ENCODE measurements around the gene PLK1. TPM values are rescaled to one million over a fixed set of nuclear protein-coding genes. Genes with fewer than 3 reads are reported as not detected.

Gene PLK1
- total and polyA plus RNA-seq, 2 of the 13 experiments (the other 11 are each of a cell fraction or from before 2014, with no cell fraction given): 71.5 to 76.3 TPM

DNA sequence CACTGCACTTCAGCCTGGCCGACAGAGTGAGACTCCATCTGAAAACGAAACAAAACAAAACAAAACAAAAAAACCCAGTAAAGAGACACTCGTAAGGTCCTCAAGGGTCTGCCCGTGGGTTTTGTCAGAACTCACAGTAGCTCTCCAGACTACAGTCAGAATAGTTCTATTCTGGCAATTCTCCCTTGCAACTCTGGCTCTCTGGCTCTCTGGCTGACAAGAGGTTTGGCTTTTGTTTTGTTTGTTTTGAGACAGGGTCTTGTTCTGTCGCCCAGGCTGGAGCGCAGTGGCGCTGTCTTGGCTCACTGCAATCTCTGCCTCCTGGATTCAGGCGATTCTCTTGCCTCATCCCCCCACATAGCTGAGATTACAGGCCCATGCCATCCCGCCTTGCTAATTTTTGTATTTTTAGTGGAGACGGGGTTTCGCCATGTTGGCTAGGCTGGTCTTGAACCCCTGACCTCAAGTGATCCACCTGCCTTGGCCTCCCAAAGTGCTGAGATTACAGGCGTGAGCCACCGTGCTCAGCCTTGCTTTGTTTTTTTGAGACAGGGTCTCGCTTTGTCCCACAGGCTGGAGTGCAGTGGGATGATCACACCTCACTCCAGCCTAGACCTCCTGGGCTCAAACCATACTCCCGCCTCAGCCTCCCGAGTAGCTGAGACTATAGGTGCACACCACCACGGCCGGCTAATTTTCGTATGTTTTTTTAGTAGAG is 55.6 kb downstream of the PLK1 start:
- in situ Hi-C loops (cut with HindIII; ENCODE audit: extremely low pct_ligation_motif_present, low pct_unique_long_range_greater_than_20kb): no loop called here
- H3K27me3 ChIP-seq (ENCODE audit: control insufficient read depth in 1 of 2, insufficient read depth in 2 of 2, low read length in 2 of 2): no peaks in the 10 kb centered on the region; a peak in 1 of 5 replicates
- FAIRE-seq (no peak), DNase-seq (ENCODE audit: low spot score) (no peak), ATAC-seq (peak; percentile 8; the same call in 2 of the 3 replicates)
- peaks cover 30% of the 10 kb centered on the region for H3K4me1 ChIP-seq (ENCODE audit: insufficient read depth, low read length)
- H3K79me2 ChIP-seq (ENCODE audit: insufficient read depth, low read length): no peaks in the 10 kb centered on the region
- intact Hi-C loops (cut with micrococcal nuclease; ENCODE audit: unreplicated experiment): loop anchor here (2.0 kb wide), 1 partner anchor 276 kb away; no protein-coding TSS in a partner anchor
- no peak overlapping the region for H3K9ac ChIP-seq (ENCODE audit: insufficient read depth, low read depth, low read length)
- WGBS (ENCODE audit: low lambda C conversion rate): 62% methylated on average over 19 of the region's 19 CpGs
- H2AFZ ChIP-seq (ENCODE audit: low read length): no peak overlapping the region
- POLR2A ChIA-PET: no interaction called here
- H3K27ac ChIP-seq (ENCODE audit: extremely low read length, insufficient read depth, low read length): no peak overlapping the region
- H3K4me2 ChIP-seq (ENCODE audit: low read depth, low read length): peak overlapping the region; percentile 78
- no peaks in the 10 kb centered on the region for H3K9me3 ChIP-seq (ENCODE audit: low read length)
- H3K4me3 ChIP-seq (replicated peaks in 1 of 3; ENCODE audit: insufficient read depth in 1 of 3, low read depth in 2 of 3, low read length in 3 of 3): peak overlapping the region in 1 of 3 experiments; percentile 52; a peak in 1 of 6 replicates
- BruUV-seq (replicated peaks): no TSS peak
- H3K36me3 ChIP-seq (replicated peaks in 1 of 2; ENCODE audit: control insufficient read depth in 1 of 2, insufficient read depth in 2 of 2, low read length in 2 of 2): no peaks in the 10 kb centered on the region
- H4K20me1 ChIP-seq (ENCODE audit: insufficient read depth, low read length): no peaks in the 10 kb centered on the region
- CTCF ChIA-PET (ENCODE audit: low intra/inter-chr PET ratio, low total read pairs): interaction anchor here (1.1 to 2.3 kb wide), 3 partner anchors 276 to 304 kb away, joined by 4 to 15 read pairs (median 12); no protein-coding TSS in a partner anchor
- no peak for TF ChIP-seq IRF2 (CRISPR knock-in tag; IDR thresholded peaks at IDR 0.05)
- 0 out of 2 replicates have a peak, but pooled peaks have one; percentile 30 for TF ChIP-seq ZNF709 (CRISPR knock-in tag; IDR thresholded peaks at IDR 0.05)
- 0 out of 2 replicates have a peak, but pooled peaks have one; percentile 34 for TF ChIP-seq ZNF746 (CRISPR knock-in tag; IDR thresholded peaks at IDR 0.05)
- TF ChIP-seq EED (CRISPR knock-in tag; IDR thresholded peaks at IDR 0.05): 0 out of 2 replicates have a peak, but pooled peaks have one; percentile 15
- TF ChIP-seq ZNF552 (CRISPR knock-in tag; IDR thresholded peaks at IDR 0.05; ENCODE audit: borderline replicate concordance): no peak
- TF ChIP-seq TBX2 (CRISPR knock-in tag; IDR thresholded peaks at IDR 0.05; ENCODE audit: borderline replicate concordance): no peak
- 0 out of 2 replicates have a peak, but pooled peaks have one; percentile 29 for TF ChIP-seq HES4 (CRISPR knock-in tag; IDR thresholded peaks at IDR 0.05; ENCODE audit: borderline replicate concordance)
- no peak for TF ChIP-seq MATR3 (CRISPR knock-in tag; IDR thresholded peaks at IDR 0.05)
- TF ChIP-seq TCF7 (IDR thresholded peaks at IDR 0.05; ENCODE audit: low read depth): no peak
- TF ChIP-seq DZIP1 (CRISPR knock-in tag; IDR thresholded peaks at IDR 0.05): no peak
- TF ChIP-seq ISX (CRISPR knock-in tag; conservative IDR thresholded peaks at IDR 0.05): no peak
- TF ChIP-seq, protein P1, sequence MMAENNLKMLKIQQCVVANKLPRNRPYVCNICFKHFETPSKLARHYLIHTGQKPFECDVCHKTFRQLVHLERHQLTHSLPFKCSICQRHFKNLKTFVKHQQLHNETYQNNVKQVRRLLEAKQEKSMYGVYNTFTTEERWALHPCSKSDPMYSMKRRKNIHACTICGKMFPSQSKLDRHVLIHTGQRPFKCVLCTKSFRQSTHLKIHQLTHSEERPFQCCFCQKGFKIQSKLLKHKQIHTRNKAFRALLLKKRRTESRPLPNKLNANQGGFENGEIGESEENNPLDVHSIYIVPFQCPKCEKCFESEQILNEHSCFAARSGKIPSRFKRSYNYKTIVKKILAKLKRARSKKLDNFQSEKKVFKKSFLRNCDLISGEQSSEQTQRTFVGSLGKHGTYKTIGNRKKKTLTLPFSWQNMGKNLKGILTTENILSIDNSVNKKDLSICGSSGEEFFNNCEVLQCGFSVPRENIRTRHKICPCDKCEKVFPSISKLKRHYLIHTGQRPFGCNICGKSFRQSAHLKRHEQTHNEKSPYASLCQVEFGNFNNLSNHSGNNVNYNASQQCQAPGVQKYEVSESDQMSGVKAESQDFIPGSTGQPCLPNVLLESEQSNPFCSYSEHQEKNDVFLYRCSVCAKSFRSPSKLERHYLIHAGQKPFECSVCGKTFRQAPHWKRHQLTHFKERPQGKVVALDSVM (CRISPR knock-in tag; IDR thresholded peaks at IDR 0.05): peak; percentile 6; the same call in 1 of the 2 replicates
- TF ChIP-seq PRDM4 (CRISPR knock-in tag; IDR thresholded peaks at IDR 0.05; ENCODE audit: borderline replicate concordance): no peak
- TF ChIP-seq, protein P2, sequence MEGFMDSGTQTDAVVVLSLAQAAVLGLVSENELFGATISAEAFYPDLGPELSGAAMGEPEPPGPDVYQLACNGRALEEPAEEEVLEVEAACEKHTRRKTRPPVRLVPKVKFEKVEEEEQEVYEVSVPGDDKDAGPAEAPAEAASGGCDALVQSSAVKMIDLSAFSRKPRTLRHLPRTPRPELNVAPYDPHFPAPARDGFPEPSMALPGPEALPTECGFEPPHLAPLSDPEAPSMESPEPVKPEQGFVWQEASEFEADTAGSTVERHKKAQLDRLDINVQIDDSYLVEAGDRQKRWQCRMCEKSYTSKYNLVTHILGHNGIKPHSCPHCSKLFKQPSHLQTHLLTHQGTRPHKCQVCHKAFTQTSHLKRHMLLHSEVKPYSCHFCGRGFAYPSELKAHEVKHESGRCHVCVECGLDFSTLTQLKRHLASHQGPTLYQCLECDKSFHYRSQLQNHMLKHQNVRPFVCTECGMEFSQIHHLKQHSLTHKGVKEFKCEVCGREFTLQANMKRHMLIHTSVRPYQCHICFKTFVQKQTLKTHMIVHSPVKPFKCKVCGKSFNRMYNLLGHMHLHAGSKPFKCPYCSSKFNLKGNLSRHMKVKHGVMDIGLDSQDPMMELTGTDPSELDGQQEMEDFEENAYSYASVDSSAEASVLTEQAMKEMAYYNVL (CRISPR knock-in tag; IDR thresholded peaks at IDR 0.05; ENCODE audit: borderline replicate concordance): no peak

All from HepG2 (cell line).